ENCODE results near the gene GLYATL1. TPM values are rescaled to one million over a fixed set of nuclear protein-coding genes. Genes with fewer than 3 reads are reported as not detected.

GLYATL1 gene
- polyA plus RNA-seq, 1 experiment = 0.49 TPM

GRCh38 chr11:58933661-58934060, 5.6 kb upstream of the GLYATL1 start:
- TF ChIP-seq, protein P1, sequence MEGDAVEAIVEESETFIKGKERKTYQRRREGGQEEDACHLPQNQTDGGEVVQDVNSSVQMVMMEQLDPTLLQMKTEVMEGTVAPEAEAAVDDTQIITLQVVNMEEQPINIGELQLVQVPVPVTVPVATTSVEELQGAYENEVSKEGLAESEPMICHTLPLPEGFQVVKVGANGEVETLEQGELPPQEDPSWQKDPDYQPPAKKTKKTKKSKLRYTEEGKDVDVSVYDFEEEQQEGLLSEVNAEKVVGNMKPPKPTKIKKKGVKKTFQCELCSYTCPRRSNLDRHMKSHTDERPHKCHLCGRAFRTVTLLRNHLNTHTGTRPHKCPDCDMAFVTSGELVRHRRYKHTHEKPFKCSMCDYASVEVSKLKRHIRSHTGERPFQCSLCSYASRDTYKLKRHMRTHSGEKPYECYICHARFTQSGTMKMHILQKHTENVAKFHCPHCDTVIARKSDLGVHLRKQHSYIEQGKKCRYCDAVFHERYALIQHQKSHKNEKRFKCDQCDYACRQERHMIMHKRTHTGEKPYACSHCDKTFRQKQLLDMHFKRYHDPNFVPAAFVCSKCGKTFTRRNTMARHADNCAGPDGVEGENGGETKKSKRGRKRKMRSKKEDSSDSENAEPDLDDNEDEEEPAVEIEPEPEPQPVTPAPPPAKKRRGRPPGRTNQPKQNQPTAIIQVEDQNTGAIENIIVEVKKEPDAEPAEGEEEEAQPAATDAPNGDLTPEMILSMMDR (IDR thresholded peaks at IDR 0.05; ENCODE audit: insufficient read depth, low read depth, low read length) = no peak
- H3K27me3 ChIP-seq (ENCODE audit: control insufficient read depth, insufficient read depth, low read length) = no peaks in the 10 kb centered on the region
- H3K4me3 ChIP-seq (ENCODE audit: low read depth, low read length) = no peak overlapping the region
- ChIA-PET POLR2A (no interaction called here), CTCF (no interaction called here)
- no peak for DNase-seq (ENCODE audit: low read depth)
- H3K36me3 ChIP-seq (ENCODE audit: control insufficient read depth, insufficient read depth, low read length) = no peaks in the 10 kb centered on the region

GRCh38 chr11:58934945-58935513, 4.3 kb upstream of the GLYATL1 start:
- DNase-seq (ENCODE audit: low read depth) = no peak
- H3K27me3 ChIP-seq (ENCODE audit: control insufficient read depth, insufficient read depth, low read length) = no peaks in the 10 kb centered on the region; the same call in 1 of the 2 replicates
- no peaks in the 10 kb centered on the region for H3K36me3 ChIP-seq (ENCODE audit: control insufficient read depth, insufficient read depth, low read length)
- CTCF ChIA-PET = interaction anchor here (1.0 kb wide), 1 partner anchor 20 kb away, joined by 3 read pairs; no protein-coding TSS in a partner anchor
- POLR2A ChIA-PET = no interaction called here
- no peak overlapping the region for H3K4me3 ChIP-seq (ENCODE audit: low read depth, low read length)
- TF ChIP-seq, protein P1 (IDR thresholded peaks at IDR 0.05; ENCODE audit: insufficient read depth, low read depth, low read length) = no peak

- no peaks in the 10 kb centered on the region for H3K36me3 ChIP-seq (ENCODE audit: control insufficient read depth, insufficient read depth, low read length)
- TF ChIP-seq, protein P1 (IDR thresholded peaks at IDR 0.05; ENCODE audit: insufficient read depth, low read depth, low read length) = no peak
- H3K27me3 ChIP-seq (ENCODE audit: control insufficient read depth, insufficient read depth, low read length) = no peaks in the 10 kb centered on the region; the same call in 1 of the 2 replicates
- no peak for DNase-seq (ENCODE audit: low read depth)
- CTCF ChIA-PET = interaction anchor here (1.9 kb wide), 1 partner anchor 9 kb away, joined by 4 read pairs; no protein-coding TSS in a partner anchor
- H3K4me3 ChIP-seq (ENCODE audit: low read depth, low read length) = no peak overlapping the region
- POLR2A ChIA-PET = no interaction called here
Observed at GRCh38 chr11:58938398-58938797, 890 bp upstream of the GLYATL1 start.

GRCh38 chr11:58940028-58940427, 740 bp downstream of the GLYATL1 start:
- TF ChIP-seq, protein P1 (IDR thresholded peaks at IDR 0.05; ENCODE audit: insufficient read depth, low read depth, low read length) = no peak
- H3K4me3 ChIP-seq (ENCODE audit: low read depth, low read length) = no peak overlapping the region
- CTCF ChIA-PET = interaction anchor here (1.7 kb wide), 1 partner anchor 12 kb away, joined by 5 read pairs; no protein-coding TSS in a partner anchor
- no peaks in the 10 kb centered on the region; the same call in 1 of the 2 replicates for H3K27me3 ChIP-seq (ENCODE audit: control insufficient read depth, insufficient read depth, low read length)
- DNase-seq (ENCODE audit: low read depth) = no peak
- POLR2A ChIA-PET = no interaction called here
- no peaks in the 10 kb centered on the region for H3K36me3 ChIP-seq (ENCODE audit: control insufficient read depth, insufficient read depth, low read length)

- TF ChIP-seq, protein P1 (IDR thresholded peaks at IDR 0.05; ENCODE audit: insufficient read depth, low read depth, low read length) = no peak
- no peaks in the 10 kb centered on the region; the same call in 1 of the 2 replicates for H3K27me3 ChIP-seq (ENCODE audit: control insufficient read depth, insufficient read depth, low read length)
- POLR2A ChIA-PET = no interaction called here
- H3K4me3 ChIP-seq (ENCODE audit: low read depth, low read length) = no peak overlapping the region
- CTCF ChIA-PET = no interaction called here
- no peak for DNase-seq (ENCODE audit: low read depth)
- no peaks in the 10 kb centered on the region for H3K36me3 ChIP-seq (ENCODE audit: control insufficient read depth, insufficient read depth, low read length)
Observed at GRCh38 chr11:58941838-58942237, 2.5 kb downstream of the GLYATL1 start.

Measured in BJ (cell line).